ENCODE results near the gene SEMA7A. TPM values are rescaled to one million over a fixed set of nuclear protein-coding genes. Genes with fewer than 3 reads are reported as not detected.
A peak's percentile ranks its signal among the peaks of the same experiment; 100 is the strongest.

SEMA7A gene
- total and polyA plus RNA-seq, 2 of the 4 experiments (the other 2 are of a cell fraction): 30.5 to 87.3 TPM

GRCh38 chr15:74389241-74390048 is 44.3 kb downstream of the SEMA7A start:
- POLR2A ChIA-PET (ENCODE audit: unreplicated experiment): no interaction called here
- no peak overlapping the region for H2AK9ac ChIP-seq (replicated peaks; ENCODE audit: low read depth, low read length, poor library complexity)
- no peaks in the 10 kb centered on the region; a peak in 1 of 4 replicates for H3K79me1 ChIP-seq (ENCODE audit: low read depth in 1 of 2, low read length in 2 of 2)
- H2BK5ac ChIP-seq (ENCODE audit: low read depth, low read length, poor library complexity, severe bottlenecking): no peak overlapping the region
- no peak overlapping the region for H2BK15ac ChIP-seq (ENCODE audit: low read depth, low read length)
- TF ChIP-seq, protein P1, sequence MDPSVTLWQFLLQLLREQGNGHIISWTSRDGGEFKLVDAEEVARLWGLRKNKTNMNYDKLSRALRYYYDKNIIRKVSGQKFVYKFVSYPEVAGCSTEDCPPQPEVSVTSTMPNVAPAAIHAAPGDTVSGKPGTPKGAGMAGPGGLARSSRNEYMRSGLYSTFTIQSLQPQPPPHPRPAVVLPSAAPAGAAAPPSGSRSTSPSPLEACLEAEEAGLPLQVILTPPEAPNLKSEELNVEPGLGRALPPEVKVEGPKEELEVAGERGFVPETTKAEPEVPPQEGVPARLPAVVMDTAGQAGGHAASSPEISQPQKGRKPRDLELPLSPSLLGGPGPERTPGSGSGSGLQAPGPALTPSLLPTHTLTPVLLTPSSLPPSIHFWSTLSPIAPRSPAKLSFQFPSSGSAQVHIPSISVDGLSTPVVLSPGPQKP (IDR thresholded peaks at IDR 0.05; ENCODE audit: borderline replicate concordance, low read depth, low read length): no peak
- TF ChIP-seq MXI1 (IDR thresholded peaks at IDR 0.05; ENCODE audit: borderline replicate concordance, low read depth, low read length) (no peak), CHD1 (IDR thresholded peaks at IDR 0.05; ENCODE audit: low read depth, low read length) (no peak), NFE2L2 (IDR thresholded peaks at IDR 0.05; ENCODE audit: low read depth, low read length) (no peak), CEBPB (IDR thresholded peaks at IDR 0.05; ENCODE audit: low read depth, low read length) (no peak), FOS (IDR thresholded peaks at IDR 0.05; ENCODE audit: low read depth, low read length) (no peak), RFX5 (IDR thresholded peaks at IDR 0.05; ENCODE audit: low read depth, low read length) (no peak), SMC3 (IDR thresholded peaks at IDR 0.05; ENCODE audit: low read depth, low read length) (no peak)
- DNase-seq: no peak
- H4K5ac ChIP-seq (ENCODE audit: low read depth, low read length): no peak overlapping the region
- no TSS peak for BruUV-seq (replicated peaks)
- no peaks in the 10 kb centered on the region for H3K9me3 ChIP-seq (ENCODE audit: control insufficient read depth, insufficient read depth, low read length)
- H3K27me3 ChIP-seq (ENCODE audit: control insufficient read depth, insufficient read depth, low read length): no peaks in the 10 kb centered on the region
- CTCF ChIA-PET: no interaction called here
- H3K18ac ChIP-seq (ENCODE audit: low read depth, low read length): no peak overlapping the region
- no peak overlapping the region for H3K4me2 ChIP-seq (ENCODE audit: low read depth, low read length)
- peak overlapping the region; percentile 4; the same call in 1 of the 2 replicates for H2AK5ac ChIP-seq (ENCODE audit: low read depth, low read length)
- H3K4me3 ChIP-seq (ENCODE audit: insufficient read depth, low read depth, low read length): no peak overlapping the region
- no peak overlapping the region for H3K9ac ChIP-seq (ENCODE audit: low read depth, low read length)
- H3K23ac ChIP-seq (ENCODE audit: low read depth, low read length): no peak overlapping the region
- no peak overlapping the region for H4K91ac ChIP-seq (ENCODE audit: insufficient read depth, low read depth, low read length)
- no peak overlapping the region for H3K14ac ChIP-seq (replicated peaks; ENCODE audit: low read depth, low read length)
- dilution Hi-C loops (cut with HindIII; ENCODE audit: low sequenced_read_pairs, unreplicated experiment) (no loop called here), intact Hi-C loops (cut with micrococcal nuclease) (no loop called here), in situ Hi-C loops (cut with MboI; ENCODE audit: low sequenced_read_pairs) (no loop called here)
- 55% methylated on average over 5 of the region's 20 CpGs; no CpG with 5 or more reads in 1 of the 2 experiments for WGBS, 2 experiments (ENCODE audit: extremely low coverage in 2 of 2, insufficient read length in 1 of 2)
- no peak overlapping the region for H2BK20ac ChIP-seq (ENCODE audit: low read depth, low read length)
- H3K4ac ChIP-seq (ENCODE audit: low read depth, low read length): 0 out of 2 replicates have a peak overlapping the region, but pooled peaks have one; percentile 19
- no peaks in the 10 kb centered on the region for H4K20me1 ChIP-seq (ENCODE audit: insufficient read depth, low read length)
- no peak overlapping the region for H3K56ac ChIP-seq (ENCODE audit: extremely low read depth, insufficient read depth, low read length)
- peak overlapping the region; percentile 8 for H2AFZ ChIP-seq (replicated peaks; ENCODE audit: low read length, poor library complexity)
- no peaks in the 10 kb centered on the region for H3K36me3 ChIP-seq (ENCODE audit: control insufficient read depth, insufficient read depth, low read length)
- H3K27ac ChIP-seq (ENCODE audit: insufficient read depth, low read length): no peak overlapping the region
- ATAC-seq (ENCODE audit: low read depth): no peak
- H3K9me1 ChIP-seq (ENCODE audit: insufficient read depth, low read length): peaks cover 21% of the 10 kb centered on the region
- peak overlapping the region; percentile 66; the same call in 1 of the 2 replicates for H2BK120ac ChIP-seq (ENCODE audit: low read depth, low read length)
- no peak overlapping the region for H4K8ac ChIP-seq (ENCODE audit: low read depth in 2 of 2, low read length in 2 of 2)
- H3K4me1 ChIP-seq (ENCODE audit: control insufficient read depth, insufficient read depth, low read length): peaks cover 9% of the 10 kb centered on the region
